GDM1 (cell line): Measurements from ENCODE around the gene SAP30L.

Source experiments
- DNase-seq: peaks from one replicate; lab custom pipeline; 2025; lab: John Stamatoyannopoulos, UW

The SAP30L gene

GRCh38 chr5:154509784-154510555, 64.2 kb downstream of the SAP30L start:
- DNase-seq: no peak
